OCI-LY7 (cell line): ENCODE measurements around the gene SAYSD1. TPM values are rescaled to one million over a fixed set of nuclear protein-coding genes. Genes with fewer than 3 reads are reported as not detected.
"Not testable (repeated sequence)": the region's sequence is repeated elsewhere in the genome, so short reads cannot be mapped to it uniquely, and the experiment has no call there.

ENCODE experiments used
- BruUV-seq: library from RNA; stranded (reverse); fragments of 400-500 nt; replicated peaks from 2 replicates; lab custom pipeline; 2021; lab: Mats Ljungman, UMichigan
- CTCF ChIA-PET: fragments of 300-600 bp; sonication (Branson Sonifier 250); formaldehyde crosslinking; loops from one replicate; lab custom pipeline; 2022; ENCODE audit warnings: antibody characterized with exemption; ENCODE audit not compliant: unreplicated experiment; lab: Charles Lee
- POLR2A ChIA-PET: fragments of 300-600 bp; sonication (Branson Sonifier 250); formaldehyde crosslinking; loops from one replicate; lab custom pipeline; 2022; ENCODE audit warnings: antibody characterized with exemption; lab: Charles Lee
- DNase-seq: peaks from one replicate; pipeline ENCODE4 v3.0.0-alpha.2; 2015; ENCODE audit warnings: low spot score
- H2AFZ ChIP-seq: fragments of 200-600 bp; sonication (generic), shearing (Covaris generic); 2 replicates; pipeline ENCODE4 v1.6.1; 2014; ENCODE audit warnings: mild to moderate bottlenecking, antibody characterized with exemption, low read length, moderate library complexity
- H3K27ac ChIP-seq: fragments of 200-600 bp; sonication (generic); 2 replicates; pipeline ENCODE4 v1.5.1; 2014; ENCODE audit warnings: mixed run types, low read depth, mild to moderate bottlenecking, moderate library complexity, low read length, inconsistent platforms; ENCODE audit not compliant: poor library complexity, severe bottlenecking
- H3K36me3 ChIP-seq: fragments of 200-600 bp; sonication (generic); 2 replicates; pipeline ENCODE4 v1.6.1; 2014; ENCODE audit warnings: mild to moderate bottlenecking, antibody characterized with exemption, low read length, moderate library complexity, mixed read lengths; ENCODE audit not compliant: insufficient read depth
- H3K4me1 ChIP-seq: fragments of 200-600 bp; sonication (generic); 2 replicates; pipeline ENCODE4 v1.5.1; 2014; ENCODE audit warnings: mild to moderate bottlenecking, low read length; ENCODE audit not compliant: insufficient read depth, poor library complexity, severe bottlenecking
- H3K4me2 ChIP-seq: fragments of 200-600 bp; sonication (generic); 2 replicates; pipeline ENCODE4 v1.6.1; 2014; ENCODE audit warnings: mild to moderate bottlenecking, low read length
- H3K4me3 ChIP-seq: fragments of 200-600 bp; sonication (generic); 2 replicates; pipeline ENCODE4 v1.5.1; 2014; ENCODE audit warnings: mild to moderate bottlenecking, low read depth, low read length; ENCODE audit not compliant: poor library complexity, severe bottlenecking
- H3K79me2 ChIP-seq: fragments of 200-600 bp; sonication (generic); 2 replicates; pipeline ENCODE4 v1.6.1; 2016; ENCODE audit warnings: low read depth, mild to moderate bottlenecking, low read length, moderate library complexity, mixed read lengths; ENCODE audit not compliant: insufficient read depth
- H3K9me2 ChIP-seq: fragments of 200-600 bp; sonication (generic); 2 replicates; pipeline ENCODE4 v1.6.1; 2016; ENCODE audit warnings: mild to moderate bottlenecking, low read length, mixed read lengths; ENCODE audit not compliant: insufficient read depth
- H3K9me3 ChIP-seq: fragments of 200-600 bp; sonication (generic); 2 replicates; pipeline ENCODE4 v1.6.1; 2014; ENCODE audit warnings: mild to moderate bottlenecking, mixed run types, low read length, mixed read lengths
- H4K20me1 ChIP-seq: fragments of 200-600 bp; sonication (generic); 2 replicates; pipeline ENCODE4 v1.6.1; 2014; ENCODE audit warnings: mild to moderate bottlenecking, antibody characterized with exemption, low read length, moderate library complexity, mixed read lengths; ENCODE audit not compliant: insufficient read depth
- EZH2phosphoT487 ChIP-seq: fragments of 200-600 bp; sonication (generic); IDR thresholded peaks from 2 replicates; pipeline ENCODE4 v1.6.1; 2018; ENCODE audit warnings: low read depth, borderline replicate concordance, mild to moderate bottlenecking, mixed run types, antibody characterized with exemption, low read length, moderate library complexity, mixed read lengths
- intact Hi-C: fragments of 100-400 bp; cut with micrococcal nuclease; formaldehyde crosslinking; loops from one replicate; pipeline ENCODE4 v1.10.0; 2022; ENCODE audit not compliant: unreplicated experiment
- total RNA-seq, 2 experiments: library from RNA; depleted of rRNA in 1 of 2; stranded (reverse); fragments of >200 nt in 1 of 2; shearing (Covaris generic) in 1 of 2; gene quantifications; 2 replicates each; pipeline ENCODE4 v1.2.3, GENCODE V29; 2014 to 2022
- TF ChIP-seq, protein P1 (sequence below): fragments of 200-600 bp; sonication (generic); conservative IDR thresholded peaks from 2 replicates; pipeline ENCODE4 v1.5.1; 2014; ENCODE audit warnings: mild to moderate bottlenecking, antibody characterized with exemption, low read length, moderate library complexity, mixed read lengths

Gene SAYSD1
- total RNA-seq, 2 experiments from 2014 or later = 10.7 to 14.1 TPM

DNA sequence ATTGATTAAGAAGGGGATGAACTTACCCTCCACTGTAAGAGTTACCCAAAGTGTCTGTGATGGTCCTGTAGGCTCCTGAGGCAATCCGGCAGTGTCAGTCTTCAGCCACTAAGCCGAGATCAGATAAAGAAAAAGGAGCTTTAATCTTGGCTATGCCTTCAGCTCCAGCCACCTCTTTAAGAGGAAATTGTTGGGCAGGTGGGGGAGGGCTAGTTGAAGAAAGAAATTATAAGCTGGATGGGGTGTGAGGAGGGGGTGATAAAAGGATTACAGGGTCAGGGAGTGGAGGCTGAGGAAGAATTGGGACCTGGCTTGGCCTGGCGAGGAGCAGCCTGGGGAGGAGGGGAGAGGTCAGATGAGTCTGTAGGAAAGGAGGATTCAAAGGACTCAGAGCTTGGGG, 19.8 kb upstream of the SAYSD1 start:
- POLR2A ChIA-PET = interaction anchor here (0.7 kb wide), 1 partner anchor 1500 kb away, joined by 4 read pairs; no protein-coding TSS in a partner anchor
- H3K36me3 ChIP-seq, H3K4me3 ChIP-seq, H4K20me1 ChIP-seq, BruUV-seq, H3K9me3 ChIP-seq, H3K27ac ChIP-seq, H2AFZ ChIP-seq, CTCF ChIA-PET, H3K4me2 ChIP-seq, H3K9me2 ChIP-seq, H3K79me2 ChIP-seq, intact Hi-C loops, DNase-seq, H3K4me1 ChIP-seq: not testable (repeated sequence)

- CTCF ChIA-PET = no interaction called here
- H3K36me3 ChIP-seq = no peaks in the 10 kb centered on the region
- no peaks in the 10 kb centered on the region for H3K4me1 ChIP-seq
- TF ChIP-seq, protein P1, sequence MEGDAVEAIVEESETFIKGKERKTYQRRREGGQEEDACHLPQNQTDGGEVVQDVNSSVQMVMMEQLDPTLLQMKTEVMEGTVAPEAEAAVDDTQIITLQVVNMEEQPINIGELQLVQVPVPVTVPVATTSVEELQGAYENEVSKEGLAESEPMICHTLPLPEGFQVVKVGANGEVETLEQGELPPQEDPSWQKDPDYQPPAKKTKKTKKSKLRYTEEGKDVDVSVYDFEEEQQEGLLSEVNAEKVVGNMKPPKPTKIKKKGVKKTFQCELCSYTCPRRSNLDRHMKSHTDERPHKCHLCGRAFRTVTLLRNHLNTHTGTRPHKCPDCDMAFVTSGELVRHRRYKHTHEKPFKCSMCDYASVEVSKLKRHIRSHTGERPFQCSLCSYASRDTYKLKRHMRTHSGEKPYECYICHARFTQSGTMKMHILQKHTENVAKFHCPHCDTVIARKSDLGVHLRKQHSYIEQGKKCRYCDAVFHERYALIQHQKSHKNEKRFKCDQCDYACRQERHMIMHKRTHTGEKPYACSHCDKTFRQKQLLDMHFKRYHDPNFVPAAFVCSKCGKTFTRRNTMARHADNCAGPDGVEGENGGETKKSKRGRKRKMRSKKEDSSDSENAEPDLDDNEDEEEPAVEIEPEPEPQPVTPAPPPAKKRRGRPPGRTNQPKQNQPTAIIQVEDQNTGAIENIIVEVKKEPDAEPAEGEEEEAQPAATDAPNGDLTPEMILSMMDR = no peak
- no peak for TF ChIP-seq EZH2phosphoT487
- no peak for DNase-seq
- no peaks in the 10 kb centered on the region for H3K9me2 ChIP-seq
- H3K79me2 ChIP-seq = no peaks in the 10 kb centered on the region
- no peaks in the 10 kb centered on the region for H3K9me3 ChIP-seq
- intact Hi-C loops = no loop called here
- H2AFZ ChIP-seq = no peak overlapping the region
- no peak overlapping the region for H3K4me3 ChIP-seq
- H3K4me2 ChIP-seq = no peak overlapping the region
- no TSS peak for BruUV-seq
- H4K20me1 ChIP-seq = no peaks in the 10 kb centered on the region
- POLR2A ChIA-PET = no interaction called here
- H3K27ac ChIP-seq = no peak overlapping the region
Measured at GRCh38 chr6:39130691-39131090, 15.7 kb upstream of the SAYSD1 start.

DNA sequence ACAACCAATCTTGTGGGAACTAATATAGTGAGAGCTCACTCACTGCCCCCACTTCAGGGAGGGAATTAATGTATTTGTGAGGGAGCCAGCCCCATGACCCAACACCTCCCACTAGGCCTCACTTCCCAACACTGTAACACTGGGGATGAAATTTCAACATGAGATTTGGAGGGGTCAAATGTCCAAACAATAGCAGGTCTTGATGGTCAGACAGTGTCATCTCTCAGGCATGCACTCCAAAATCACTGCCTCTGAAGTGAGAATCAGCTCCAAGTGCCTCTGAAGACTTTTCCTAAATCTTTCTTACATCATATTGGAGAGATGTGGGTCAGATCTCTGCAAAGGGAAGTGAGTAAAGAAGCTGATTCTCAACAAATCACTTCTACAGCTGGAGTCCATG, 13.8 kb upstream of the SAYSD1 start:
- ChIA-PET CTCF (no interaction called here), POLR2A (interaction anchor here (0.6 kb wide), 1 partner anchor 105 kb away, joined by 8 read pairs; no protein-coding TSS in a partner anchor)
- Histone ChIP-seq H3K36me3 (no peaks in the 10 kb centered on the region), H3K9me2 (no peaks in the 10 kb centered on the region), H3K79me2 (no peaks in the 10 kb centered on the region), H3K9me3 (no peaks in the 10 kb centered on the region), H4K20me1 (no peaks in the 10 kb centered on the region), H3K4me3 (no peak overlapping the region), H3K4me1 (no peaks in the 10 kb centered on the region), H3K27ac (no peak overlapping the region), H2AFZ (no peak overlapping the region), H3K4me2 (no peak overlapping the region)
- intact Hi-C loops = no loop called here
- no peak for DNase-seq
- no TSS peak for BruUV-seq
- TF ChIP-seq, protein P1 = no peak
- no peak for TF ChIP-seq EZH2phosphoT487
